NCI-H128 (cell line): ENCODE data around the gene AKAP9.
"Not testable (repeated sequence)": the region's sequence is repeated elsewhere in the genome, so short reads cannot be mapped to it uniquely, and the experiment has no call there.

Experiments used
- DNase-seq: peaks from one replicate; lab custom pipeline; 2025; ENCODE audit not compliant: unreplicated experiment; lab: John Stamatoyannopoulos, UW

Gene AKAP9

GRCh38 chr7:92006046-92006445, 65.4 kb downstream of the AKAP9 start:
- no peak for DNase-seq

GRCh38 chr7:92010215-92010614, 69.6 kb downstream of the AKAP9 start:
- DNase-seq, result no peak

GRCh38 chr7:92013611-92014010, 72.9 kb downstream of the AKAP9 start:
- DNase-seq, result no peak

GRCh38 chr7:92020636-92021035, 80.0 kb downstream of the AKAP9 start:
- DNase-seq, result no peak

- no peak for DNase-seq
These were observed 84.6 kb downstream of the AKAP9 start for GRCh38 chr7:92025260-92025659.

GRCh38 chr7:92026635-92027034, 86.0 kb downstream of the AKAP9 start:
- not testable (repeated sequence) for DNase-seq

GRCh38 chr7:92027128-92027527, 86.5 kb downstream of the AKAP9 start:
- DNase-seq, result not testable (repeated sequence)

- no peak for DNase-seq
These were observed 87.6 kb downstream of the AKAP9 start for GRCh38 chr7:92028226-92028625.

- no peak for DNase-seq
These were observed 88.0 kb downstream of the AKAP9 start for GRCh38 chr7:92028686-92029085.

GRCh38 chr7:92034116-92034515, 93.5 kb downstream of the AKAP9 start:
- DNase-seq, result no peak

- DNase-seq, result no peak
These were observed 94.9 kb downstream of the AKAP9 start for GRCh38 chr7:92035576-92035975.

GRCh38 chr7:92039900-92040299, 99.2 kb downstream of the AKAP9 start:
- no peak for DNase-seq

GRCh38 chr7:92042056-92042737, 101.5 kb downstream of the AKAP9 start:
- DNase-seq, result no peak

GRCh38 chr7:92043098-92043497, 102.4 kb downstream of the AKAP9 start:
- DNase-seq, result no peak

- DNase-seq, result no peak
These were observed 103.0 kb downstream of the AKAP9 start for GRCh38 chr7:92043637-92044036.

GRCh38 chr7:92044148-92044547, 103.5 kb downstream of the AKAP9 start:
- DNase-seq, result no peak

GRCh38 chr7:92044940-92045339, 104.3 kb downstream of the AKAP9 start:
- DNase-seq, result no peak

- DNase-seq, result no peak
These were observed 111.0 kb downstream of the AKAP9 start for GRCh38 chr7:92051655-92052054.

GRCh38 chr7:92052159-92052558, 111.5 kb downstream of the AKAP9 start:
- DNase-seq, result no peak

- DNase-seq, result no peak
These were observed 112.0 kb downstream of the AKAP9 start for GRCh38 chr7:92052684-92053083.

GRCh38 chr7:92053312-92053711, 112.7 kb downstream of the AKAP9 start:
- no peak for DNase-seq

GRCh38 chr7:92056286-92056685, 115.6 kb downstream of the AKAP9 start:
- DNase-seq, result no peak

GRCh38 chr7:92057375-92057774, 116.7 kb downstream of the AKAP9 start:
- DNase-seq, result peak; percentile 10
